Activated CD4-positive, alpha-beta T cell treated with anti-CD3 and anti-CD28 coated beads, Interleukin-2, amount 10 ng/mL, durations not matched to agents 7 days and 5 days (primary cell): ENCODE results near the gene MAPK9. TPM values are rescaled to one million over a fixed set of nuclear protein-coding genes. Genes with fewer than 3 reads are reported as not detected.

ENCODE experiments used
- CTCF ChIA-PET: fragments of 350-600 bp; sonication (Branson Sonifier 250); formaldehyde crosslinking; loops from one replicate; lab custom pipeline; 2021; ENCODE audit warnings: antibody characterized with exemption; lab: Charles Lee
- POLR2A ChIA-PET: fragments of 350-600 bp; sonication (Branson Sonifier 250); formaldehyde crosslinking; loops from one replicate; lab custom pipeline; 2021; ENCODE audit warnings: antibody characterized with exemption; lab: Charles Lee
- DNase-seq: peaks from one replicate; pipeline ENCODE4 v3.0.0-alpha.2; 2020
- H3K27ac Mint-ChIP-seq: one replicate; pipeline ENCODE4 v1.8.0; 2021; ENCODE audit warnings: mild to moderate bottlenecking, moderate library complexity, mixed read lengths
- H3K27me3 Mint-ChIP-seq: one replicate; pipeline ENCODE4 v1.8.0; 2021; ENCODE audit warnings: mixed read lengths
- H3K36me3 Mint-ChIP-seq: one replicate; pipeline ENCODE4 v1.8.0; 2021; ENCODE audit warnings: low read depth, mixed read lengths
- H3K4me1 Mint-ChIP-seq: one replicate; pipeline ENCODE4 v1.8.0; 2021; ENCODE audit warnings: mixed read lengths
- H3K4me3 Mint-ChIP-seq: one replicate; pipeline ENCODE4 v1.8.0; 2021; ENCODE audit warnings: mild to moderate bottlenecking, moderate library complexity, mixed read lengths
- H3K9me3 Mint-ChIP-seq: one replicate; pipeline ENCODE4 v1.8.0; 2021; ENCODE audit warnings: mixed read lengths
- total RNA-seq, 2 experiments: library from RNA; stranded (reverse); gene quantifications; one replicate each; pipeline ENCODE4 v1.2.3, GENCODE V29; 2021

Gene MAPK9
- total RNA-seq, 2 experiments from 2014 or later, result 39.6 to 47.6 TPM

DNA sequence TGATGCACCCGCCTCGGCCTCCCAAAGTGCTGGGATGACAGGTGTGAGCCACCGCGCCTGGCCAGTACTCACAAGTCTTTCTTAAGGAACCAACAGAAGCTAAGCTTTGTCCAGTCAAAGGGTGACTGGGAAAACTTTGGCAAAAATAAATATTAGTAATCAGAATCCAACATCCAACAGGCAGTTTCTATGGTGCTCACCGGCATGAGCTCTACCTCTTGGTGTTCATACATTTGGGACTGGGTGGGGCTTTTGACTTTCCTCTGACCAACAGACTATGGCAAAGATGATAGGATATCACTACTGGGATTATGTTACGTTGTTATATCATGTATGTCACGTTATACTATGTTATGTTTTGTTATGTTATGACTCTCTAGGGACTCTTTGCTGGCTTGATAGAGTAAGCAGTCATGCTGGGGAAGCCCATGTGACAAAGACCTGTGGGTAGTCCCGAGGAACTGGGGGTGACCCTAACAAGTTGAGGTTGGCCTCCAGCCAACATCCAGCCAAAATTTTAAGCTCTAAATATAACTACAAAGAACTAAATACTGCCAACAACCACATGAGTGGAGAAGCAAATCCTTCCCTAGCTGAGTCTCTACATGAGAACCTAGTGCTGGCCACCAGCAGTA, 88.8 kb downstream of the MAPK9 start:
- CTCF ChIA-PET, result interaction anchor here (0.5 to 1.2 kb wide), 2 partner anchors 126 to 934 kb away, joined by 3 to 4 read pairs; no protein-coding TSS in a partner anchor
- H3K4me1 Mint-ChIP-seq, result peaks cover under 1% of the 10 kb centered on the region
- H3K9me3 Mint-ChIP-seq, result no peaks in the 10 kb centered on the region

DNA sequence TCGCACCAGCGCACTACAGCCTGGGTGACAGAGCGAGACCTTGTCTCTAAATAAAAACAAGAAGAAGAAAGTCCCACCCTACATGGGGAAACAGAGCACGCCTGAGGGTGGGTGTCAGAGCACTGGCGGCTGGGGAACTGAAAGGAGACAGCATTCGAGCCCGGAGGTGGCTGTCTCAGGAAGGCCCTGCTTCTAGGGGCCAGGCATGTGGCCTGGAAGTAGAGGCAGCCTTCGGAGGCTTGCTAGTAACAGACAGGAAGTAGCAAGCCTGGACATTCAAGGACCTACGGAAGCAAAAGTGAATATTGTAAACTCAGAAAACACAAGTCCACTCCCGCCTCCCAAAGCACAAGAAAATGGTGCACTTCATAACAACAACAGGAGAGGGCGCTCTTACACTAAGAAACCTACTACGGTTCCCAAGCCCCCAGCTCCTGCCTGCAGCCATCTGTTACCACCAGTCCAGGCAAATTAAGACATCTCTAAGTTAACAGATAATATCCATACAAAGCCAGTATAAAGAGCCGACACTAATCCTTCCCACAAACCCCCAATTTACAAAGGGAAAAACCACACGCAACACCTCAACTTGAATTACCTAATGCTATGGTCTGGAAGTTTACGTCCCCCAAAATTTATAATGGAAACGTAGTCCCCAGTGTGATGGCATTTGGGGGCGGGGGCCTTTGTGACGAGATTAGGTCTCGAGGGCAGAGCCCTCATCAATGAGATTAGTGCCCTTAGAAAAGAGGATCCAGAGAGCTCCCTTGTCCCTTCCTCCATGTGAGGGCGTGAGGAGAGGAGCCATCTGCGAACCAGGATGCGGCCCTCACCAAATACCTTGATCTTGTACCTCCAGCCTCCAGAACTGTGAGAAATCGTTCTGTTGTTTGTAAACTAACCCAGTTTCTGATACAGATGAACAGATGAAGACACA, 90.6 kb downstream of the MAPK9 start:
- no peak overlapping the region for H3K4me3 Mint-ChIP-seq
- ChIA-PET POLR2A (no interaction called here), CTCF (no interaction called here)
- H3K4me1 Mint-ChIP-seq, result no peaks in the 10 kb centered on the region
- H3K27ac Mint-ChIP-seq, result no peak overlapping the region
- H3K9me3 Mint-ChIP-seq, result no peaks in the 10 kb centered on the region
- peaks cover 3% of the 10 kb centered on the region for H3K27me3 Mint-ChIP-seq
- no peak for DNase-seq
- no peaks in the 10 kb centered on the region for H3K36me3 Mint-ChIP-seq

More for the DNA sequence above, 88.8 kb downstream of the MAPK9 start:
- no peaks in the 10 kb centered on the region for H3K36me3 Mint-ChIP-seq
- POLR2A ChIA-PET, result no interaction called here
- DNase-seq, result no peak
- no peak overlapping the region for H3K4me3 Mint-ChIP-seq
- peaks cover 17% of the 10 kb centered on the region for H3K27me3 Mint-ChIP-seq
- H3K27ac Mint-ChIP-seq, result no peak overlapping the region

DNA sequence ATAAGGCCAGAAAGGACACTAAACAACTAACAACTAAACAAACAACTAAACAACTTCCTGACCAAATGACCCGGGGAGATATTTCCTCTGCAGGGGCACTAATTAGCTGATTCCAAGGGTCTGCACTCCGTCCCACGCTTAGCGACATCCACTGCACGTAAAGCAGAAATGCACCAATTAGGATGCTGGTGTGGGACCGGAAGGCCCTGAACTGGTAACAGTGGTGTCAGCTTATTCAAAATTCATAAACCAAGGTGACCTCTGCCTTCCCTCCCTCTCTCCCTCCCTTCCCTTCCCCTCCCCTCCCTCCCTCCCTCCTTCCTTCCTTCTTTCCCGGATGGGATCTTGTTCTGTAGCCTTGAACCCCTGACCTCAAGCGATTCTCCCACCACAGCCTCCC, 92.5 kb downstream of the MAPK9 start:
- ChIA-PET POLR2A (interaction anchor here (0.6 kb wide), 1 partner anchor 68 kb away, joined by 4 read pairs; no protein-coding TSS in a partner anchor), CTCF (no interaction called here)
- Mint-ChIP-seq H3K4me3 (no peak overlapping the region), H3K27me3 (no peaks in the 10 kb centered on the region), H3K4me1 (no peaks in the 10 kb centered on the region), H3K27ac (no peak overlapping the region), H3K9me3 (no peaks in the 10 kb centered on the region), H3K36me3 (no peaks in the 10 kb centered on the region)
- no peak for DNase-seq

- H3K36me3 Mint-ChIP-seq, result no peaks in the 10 kb centered on the region
- H3K27ac Mint-ChIP-seq, result no peak overlapping the region
- no peaks in the 10 kb centered on the region for H3K9me3 Mint-ChIP-seq
- no peak for DNase-seq
- no peaks in the 10 kb centered on the region for H3K4me1 Mint-ChIP-seq
- ChIA-PET POLR2A (no interaction called here), CTCF (no interaction called here)
- no peaks in the 10 kb centered on the region for H3K27me3 Mint-ChIP-seq
- no peak overlapping the region for H3K4me3 Mint-ChIP-seq
Observed at GRCh38 chr5:180198208-180198607, 93.7 kb downstream of the MAPK9 start.

DNA sequence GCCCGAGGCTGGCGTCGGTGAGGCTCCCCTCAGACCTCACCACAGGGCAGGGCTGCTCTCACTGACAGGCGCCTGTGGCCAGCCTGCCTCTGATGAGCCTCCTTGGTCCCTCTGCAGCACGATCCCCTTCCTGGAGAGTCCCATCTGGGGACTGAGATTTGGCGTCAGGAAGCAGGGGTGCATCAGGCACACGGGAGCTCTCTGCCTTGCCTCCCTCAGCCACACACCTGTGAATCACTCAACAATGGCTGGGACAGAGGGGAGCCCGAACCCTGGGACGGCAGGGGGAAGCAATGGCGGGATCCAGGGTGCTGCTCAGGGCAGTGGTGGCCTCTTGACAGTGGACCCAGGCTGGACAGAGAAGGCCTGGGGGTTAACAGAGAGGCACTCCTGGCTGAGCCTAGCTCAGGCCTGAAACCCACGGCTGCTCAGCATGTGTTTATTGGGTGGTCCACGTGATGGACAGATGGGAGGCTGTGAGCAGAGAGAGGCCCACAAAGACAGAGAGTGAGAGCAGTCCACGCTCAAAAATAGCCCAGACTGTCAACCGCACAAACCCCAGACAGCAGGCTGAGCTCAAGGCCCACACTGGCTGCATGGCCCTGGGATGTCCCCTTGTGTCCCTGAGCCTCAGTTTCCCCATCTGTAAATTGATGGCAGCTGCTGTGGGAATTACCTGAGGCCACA, 94.7 kb downstream of the MAPK9 start:
- no peaks in the 10 kb centered on the region for H3K4me1 Mint-ChIP-seq
- ChIA-PET CTCF (interaction anchor here (0.6 kb wide), 1 partner anchor 269 kb away, joined by 5 read pairs; no protein-coding TSS in a partner anchor), POLR2A (no interaction called here)
- H3K4me3 Mint-ChIP-seq, result no peak overlapping the region
- no peaks in the 10 kb centered on the region for H3K9me3 Mint-ChIP-seq
- no peak overlapping the region for H3K27ac Mint-ChIP-seq
- no peak for DNase-seq
- no peaks in the 10 kb centered on the region for H3K27me3 Mint-ChIP-seq
- no peaks in the 10 kb centered on the region for H3K36me3 Mint-ChIP-seq

GRCh38 chr5:180194410-180195345, 97.2 kb downstream of the MAPK9 start:
- Mint-ChIP-seq H3K9me3 (no peaks in the 10 kb centered on the region), H3K4me3 (no peak overlapping the region), H3K4me1 (no peaks in the 10 kb centered on the region), H3K27me3 (no peaks in the 10 kb centered on the region), H3K27ac (no peak overlapping the region), H3K36me3 (no peaks in the 10 kb centered on the region)
- no peak for DNase-seq
- ChIA-PET CTCF (interaction anchor here (1.1 kb wide), 1 partner anchor 14 kb away, joined by 3 read pairs; the partner anchor contains the start of gene RASGEF1C), POLR2A (no interaction called here)

- POLR2A ChIA-PET, result no interaction called here
- Mint-ChIP-seq H3K4me1 (no peaks in the 10 kb centered on the region), H3K27ac (no peak overlapping the region), H3K4me3 (no peak overlapping the region), H3K27me3 (no peaks in the 10 kb centered on the region), H3K36me3 (no peaks in the 10 kb centered on the region), H3K9me3 (no peaks in the 10 kb centered on the region)
- CTCF ChIA-PET, result interaction anchor here (1.1 kb wide), 1 partner anchor 15 kb away, joined by 3 read pairs; the partner anchor contains the start of gene RASGEF1C
- DNase-seq, result no peak
Observed at GRCh38 chr5:180193749-180194375, 98.0 kb downstream of the MAPK9 start.

- Mint-ChIP-seq H3K27ac (no peak overlapping the region), H3K4me1 (no peaks in the 10 kb centered on the region), H3K9me3 (peaks cover 2% of the 10 kb centered on the region), H3K4me3 (no peak overlapping the region), H3K27me3 (peaks cover 7% of the 10 kb centered on the region), H3K36me3 (no peaks in the 10 kb centered on the region)
- no peak for DNase-seq
- POLR2A ChIA-PET, result no interaction called here
- CTCF ChIA-PET, result no interaction called here
Observed at GRCh38 chr5:180191716-180192115, 100.2 kb downstream of the MAPK9 start.

DNA sequence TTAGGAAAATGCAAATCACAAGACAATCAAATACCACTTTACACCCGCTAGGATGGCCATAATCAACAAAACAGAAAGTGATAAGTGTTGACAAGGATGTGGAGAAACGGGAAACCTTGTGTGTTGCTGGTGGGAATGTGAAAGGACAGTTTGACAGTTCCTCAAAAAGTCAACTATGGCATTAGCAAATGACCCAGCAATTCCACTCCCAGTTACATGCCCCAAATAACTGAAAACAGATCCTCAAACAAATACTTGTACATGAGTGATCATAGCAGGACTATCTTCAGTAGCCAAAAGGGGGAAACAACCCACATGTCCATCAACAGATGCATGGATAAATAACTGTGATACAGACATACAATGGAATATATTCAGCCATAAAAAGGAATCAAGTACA, 104.1 kb downstream of the MAPK9 start:
- DNase-seq, result no peak
- Mint-ChIP-seq H3K27me3 (peaks cover 7% of the 10 kb centered on the region), H3K4me1 (no peaks in the 10 kb centered on the region), H3K4me3 (no peak overlapping the region), H3K9me3 (peaks cover 2% of the 10 kb centered on the region), H3K36me3 (no peaks in the 10 kb centered on the region), H3K27ac (no peak overlapping the region)
- POLR2A ChIA-PET, result no interaction called here
- CTCF ChIA-PET, result no interaction called here
